GM21528 (cell line): ENCODE data around the gene ADAMTS2.

Experiments
- ATAC-seq: cut with Tn5 transposase; IDR thresholded peaks from one replicate; pipeline ENCODE4 v1.9.1; 2021; ENCODE audit warnings: mild to moderate bottlenecking, moderate library complexity; ENCODE audit not compliant: unreplicated experiment, low FRiP score

ADAMTS2 gene

GRCh38 chr5:179345183-179345432, 153 bp downstream of the ADAMTS2 start:
- no peak for ATAC-seq

- no peak for ATAC-seq
Observed at GRCh38 chr5:179344431-179345182, 654 bp downstream of the ADAMTS2 start.

- ATAC-seq = no peak
Observed at GRCh38 chr5:179343719-179344430, 1.4 kb downstream of the ADAMTS2 start.

DNA sequence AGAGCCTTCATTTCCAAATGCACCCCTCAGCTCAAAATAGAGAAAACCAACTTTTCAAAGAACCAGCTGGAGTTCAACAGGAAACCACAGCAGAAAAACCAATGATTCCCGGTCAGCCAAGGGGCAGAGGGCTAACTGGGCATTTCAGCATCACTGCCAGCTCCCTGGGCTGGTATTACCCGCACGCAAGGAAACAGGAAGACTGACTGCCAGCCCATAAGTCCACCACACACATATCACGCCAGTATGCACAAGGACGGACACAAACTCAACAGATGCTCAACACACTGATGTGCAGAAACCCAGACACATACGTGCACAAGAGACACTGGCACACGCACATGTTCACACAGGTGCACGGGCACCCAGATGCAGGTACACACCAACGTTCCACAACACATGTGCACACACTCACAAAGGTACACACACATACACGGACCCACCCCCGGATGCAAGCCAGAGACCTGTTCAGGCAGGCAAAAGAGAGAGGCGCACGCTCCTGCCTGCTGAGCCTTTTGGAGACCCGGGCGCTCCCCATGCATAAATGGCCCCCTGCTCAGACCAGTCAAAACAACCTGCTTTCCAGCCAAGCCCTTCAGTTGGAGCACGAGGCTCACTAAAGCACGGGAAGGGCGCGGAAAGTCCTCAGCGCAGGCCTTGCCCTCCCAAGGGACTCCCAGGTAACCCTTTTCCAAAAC, 2.1 kb downstream of the ADAMTS2 start:
- ATAC-seq = no peak

DNA sequence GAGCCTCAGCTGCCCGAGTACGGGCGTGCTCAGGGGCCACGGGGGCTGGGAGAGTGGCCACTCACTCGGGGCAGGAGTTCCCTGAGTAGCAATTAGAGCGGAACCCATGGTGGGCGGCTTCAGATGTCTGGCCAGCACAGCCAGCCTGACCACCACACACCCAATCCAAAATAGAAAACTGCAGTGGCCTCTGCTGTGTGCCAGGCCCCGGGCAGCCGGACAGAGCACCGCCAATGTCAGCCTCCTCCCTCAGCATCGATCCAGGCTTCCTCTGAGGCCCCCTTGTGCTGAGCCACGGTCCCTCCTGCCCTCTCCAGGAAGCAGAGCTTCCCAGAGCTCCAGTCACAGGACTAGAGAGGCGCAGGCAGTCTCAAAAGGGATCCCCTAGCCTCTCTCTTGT, 2.7 kb downstream of the ADAMTS2 start:
- no peak for ATAC-seq

GRCh38 chr5:179340465-179340864, 4.8 kb downstream of the ADAMTS2 start:
- ATAC-seq = no peak

DNA sequence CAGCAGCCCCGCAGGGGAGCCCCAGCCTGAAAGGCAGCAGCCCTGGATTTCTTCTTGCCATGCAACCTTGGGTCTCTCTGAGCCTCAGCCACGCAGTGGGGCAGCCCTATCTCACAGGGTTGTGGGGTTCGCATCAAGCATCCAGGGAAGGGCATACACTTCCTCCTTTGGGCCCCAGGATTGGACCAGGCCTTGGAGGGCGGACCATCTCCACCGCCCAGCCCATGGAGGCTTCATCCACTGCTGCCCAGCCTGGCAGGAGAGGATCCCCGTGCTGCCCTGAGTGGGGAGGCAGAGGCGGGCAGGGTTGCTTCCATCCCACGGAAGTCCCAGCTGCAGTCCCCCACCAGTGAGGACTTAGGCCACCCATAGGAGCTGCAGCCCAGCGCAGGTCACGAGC, 5.3 kb downstream of the ADAMTS2 start:
- no peak for ATAC-seq

GRCh38 chr5:179339081-179339480, 6.2 kb downstream of the ADAMTS2 start:
- no peak for ATAC-seq

- no peak for ATAC-seq
Observed at GRCh38 chr5:179337796-179338676, 7.2 kb downstream of the ADAMTS2 start.

DNA sequence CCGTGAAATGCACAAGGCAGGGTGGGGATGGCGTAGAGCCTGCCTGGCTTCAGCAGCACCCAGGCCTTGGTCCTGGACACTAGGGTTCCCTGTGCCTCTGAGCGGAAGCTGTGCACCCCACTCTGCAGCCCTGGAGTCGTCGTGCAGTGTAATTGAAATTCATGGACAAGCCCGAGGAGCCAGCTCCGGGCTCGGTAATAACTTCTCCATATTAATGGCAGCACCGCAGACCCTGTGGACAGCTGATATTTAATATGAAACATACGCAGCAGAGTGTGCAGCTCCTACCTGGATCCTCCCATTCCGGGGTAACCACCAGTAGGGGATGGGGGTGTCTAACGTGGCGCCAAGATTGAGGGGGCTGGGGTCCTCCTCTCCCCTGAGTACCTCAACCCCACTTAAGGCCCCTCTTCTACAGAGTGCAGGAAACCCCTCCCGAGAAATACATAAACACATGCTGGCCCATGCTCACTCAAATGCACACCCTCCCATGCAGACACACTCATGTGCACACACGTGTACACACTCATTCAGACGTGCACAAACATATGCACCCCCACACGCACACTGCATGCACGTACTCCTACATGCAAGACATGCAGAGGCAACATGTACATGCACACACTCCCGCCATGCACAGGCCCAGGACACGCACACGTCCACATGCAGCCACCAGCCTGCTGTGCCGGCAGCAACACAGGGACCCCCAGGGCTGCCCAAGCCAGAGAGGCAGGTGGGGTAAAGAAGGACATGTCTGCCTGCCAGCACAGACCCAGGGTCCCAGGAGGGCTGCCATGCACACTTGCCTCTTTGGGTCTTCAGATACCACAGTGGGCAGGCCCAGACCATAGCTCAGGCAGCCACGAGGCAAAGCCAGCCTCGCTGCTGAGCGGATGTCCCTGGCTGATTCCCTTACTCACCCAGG, 8.1 kb downstream of the ADAMTS2 start:
- no peak for ATAC-seq

GRCh38 chr5:179336126-179336870, 9.0 kb downstream of the ADAMTS2 start:
- no peak for ATAC-seq

GRCh38 chr5:179333796-179334761, 11.2 kb downstream of the ADAMTS2 start:
- ATAC-seq = no peak

DNA sequence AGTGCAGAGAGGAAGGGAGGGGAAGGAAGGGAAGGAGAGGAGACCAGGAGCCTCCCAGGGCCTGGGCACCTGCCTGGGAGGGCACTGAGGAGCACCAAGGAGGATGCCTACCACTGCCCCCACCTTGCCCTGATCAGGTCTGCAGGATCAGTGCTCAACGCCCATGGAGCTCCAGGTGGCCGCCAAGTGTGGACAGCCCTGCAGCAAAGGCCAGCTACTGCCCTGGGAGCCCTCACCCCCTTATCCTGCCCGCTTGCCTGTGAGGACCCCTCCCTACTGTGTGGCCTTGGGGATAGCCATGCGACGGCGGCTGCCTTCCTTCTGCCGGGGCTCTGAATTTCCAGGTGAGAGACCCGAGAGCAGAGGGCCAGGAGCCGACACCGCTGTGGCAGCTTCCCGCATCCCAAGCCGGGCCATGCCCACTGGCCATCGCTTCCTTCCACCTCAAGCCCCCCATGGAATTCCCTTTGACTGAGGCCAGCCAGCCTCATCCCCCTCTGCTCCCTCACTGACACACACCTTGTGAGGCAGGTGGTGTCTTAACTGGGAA, 12.4 kb downstream of the ADAMTS2 start:
- ATAC-seq = no peak

DNA sequence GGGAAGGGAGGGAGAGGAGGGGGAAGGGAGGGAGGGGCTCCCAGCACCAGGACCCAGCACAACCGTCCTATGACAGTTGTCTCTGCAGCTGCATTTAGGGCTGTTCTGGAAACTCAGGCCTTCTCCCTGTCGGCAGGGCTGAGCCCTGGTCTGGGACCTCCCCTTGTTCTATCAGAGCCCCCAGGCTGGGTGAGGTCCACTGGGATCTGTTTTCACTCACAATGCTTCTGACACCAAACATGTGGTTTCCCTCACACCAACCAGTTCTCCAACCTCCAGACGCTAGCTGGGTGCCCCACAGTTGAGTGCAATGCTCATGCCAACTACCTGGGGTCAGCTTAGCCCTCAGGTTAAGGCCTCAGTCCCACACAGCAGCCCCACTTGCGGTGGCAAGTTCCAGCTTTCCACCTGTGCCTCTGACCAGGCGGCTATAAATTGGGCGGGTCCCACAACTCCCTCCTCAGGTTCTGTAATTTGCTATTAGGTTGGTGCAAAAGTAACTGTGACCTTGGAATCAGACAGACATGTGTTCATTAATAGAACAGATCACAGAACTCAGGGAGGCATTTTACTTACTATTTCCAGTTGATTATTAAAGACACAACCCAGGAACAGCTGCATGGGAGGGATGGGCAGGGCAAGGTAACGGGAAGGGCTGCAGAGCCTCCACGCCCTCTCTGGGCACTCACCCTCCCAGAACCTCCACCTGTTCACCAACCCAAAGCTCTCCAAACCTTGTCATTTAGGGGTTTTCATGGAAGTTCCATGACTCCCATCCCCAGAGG, 13.5 kb downstream of the ADAMTS2 start:
- no peak for ATAC-seq

GRCh38 chr5:179330186-179330900, 14.9 kb downstream of the ADAMTS2 start:
- no peak for ATAC-seq

- no peak for ATAC-seq
Observed at GRCh38 chr5:179328291-179328690, 17.0 kb downstream of the ADAMTS2 start.
